A549 treated with ZK216348 at 1 μM for 4 hours (cell line): ENCODE results near the gene SPACA5B. TPM values are rescaled to one million over a fixed set of nuclear protein-coding genes. Genes with fewer than 3 reads are reported as not detected.

Experiments used
- total RNA-seq: library from RNA; stranded (reverse); fragments of 200-300 nt; extraction: Qiagen RNA extraction; gene quantifications from 5 replicates; pipeline ENCODE4 v1.2.3, GENCODE V29; 2022; ENCODE audit warnings: low read depth

SPACA5B gene
- not detected in 5 replicates for total RNA-seq

DNA sequence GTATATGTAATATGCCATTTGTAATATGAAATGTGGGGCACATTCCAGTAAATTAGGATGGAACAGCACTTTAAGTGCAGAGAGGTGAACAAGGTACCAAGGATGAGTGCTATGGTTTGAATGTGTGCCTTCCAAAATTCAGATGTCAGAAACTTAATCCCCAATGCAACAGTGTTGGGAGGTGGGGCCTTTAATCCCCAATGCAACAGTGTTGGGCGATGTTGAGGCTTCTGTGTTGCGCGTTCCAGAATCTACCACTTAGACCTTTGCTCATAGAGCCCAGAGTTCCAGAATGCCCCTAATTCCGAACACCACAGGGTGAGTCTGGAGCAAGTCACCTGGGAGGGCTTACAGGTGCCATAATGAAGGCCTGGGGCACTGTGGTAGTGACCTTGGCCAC, at the start of gene SPACA5B:
SPACA5B (plus strand) TSS at position 301 of the 400 bp plus-strand sequence; CDS start at position 363, 62 bp downstream.

Other genes starting within 250 kb of the SPACA5B start
- gene ZNF182, start 126.6 kb upstream of the SPACA5B start, total RNA-seq = 2.5 to 4.8 TPM (median 3.5 TPM) in 5 replicates
- not detected in 5 replicates for gene SPACA5, start 123.6 kb upstream of the SPACA5B start, total RNA-seq
- gene ZNF630, start 59.0 kb upstream of the SPACA5B start, total RNA-seq = 0.15 to 0.55 TPM (median 0.26 TPM) in 5 replicates
- gene SSX5, start 66.2 kb downstream of the SPACA5B start, total RNA-seq = not detected in 5 replicates
- gene SSX1, start 124.8 kb downstream of the SPACA5B start, total RNA-seq = not detected in 5 replicates
- gene SSX3, start 226.1 kb downstream of the SPACA5B start, total RNA-seq = not detected in 5 replicates